GM23248 (cell line): ENCODE measurements around the gene APOBEC3H.

Source experiments
- EZH2 ChIP-seq: fragments of 200-600 bp; sonication (generic); IDR thresholded peaks from 2 replicates; pipeline ENCODE4 v1.6.1; 2018; ENCODE audit warnings: antibody characterized with exemption, mild to moderate bottlenecking; ENCODE audit not compliant: insufficient read depth, poor library complexity, severe bottlenecking
- EZH2phosphoT487 ChIP-seq: fragments of 200-600 bp; sonication (generic); IDR thresholded peaks from 2 replicates; pipeline ENCODE4 v1.6.1; 2018; ENCODE audit warnings: antibody characterized with exemption, moderate library complexity, mild to moderate bottlenecking, low read depth; ENCODE audit not compliant: insufficient read depth

GRCh38 chr22:39147335-39148025 is 50.4 kb downstream of the APOBEC3H start:
- no peak for TF ChIP-seq EZH2
- no peak for TF ChIP-seq EZH2phosphoT487
